Cardiac fibroblast (primary cell): ENCODE data around the gene HES5.

Experiments
- DNase-seq, 2 donors: peaks; one replicate each; pipeline versions ENCODE4 v3.0.0 to v3.0.0-alpha.2; 2010; ENCODE audit warnings: low read depth in 2 of 2
- H3K4me3 ChIP-seq, 2 donors: replicated peaks in 1 of 2; 1 replicate in 1 of 2; 2 replicates in 1 of 2; pipeline ENCODE4 v1.5.1; 2011; ENCODE audit warnings: low read depth in 2 of 2, low read length in 2 of 2, mild to moderate bottlenecking in 2 of 2, moderate library complexity in 1 of 2
- CTCF ChIP-seq: IDR thresholded peaks from one replicate; pipeline ENCODE4 v1.5.1; 2011; ENCODE audit warnings: low read depth, mild to moderate bottlenecking, low read length, inconsistent platforms

HES5 gene

GRCh38 chr1:2527556-2527860 lies 2.6 kb downstream of the HES5 start:
- no peak overlapping the region for H3K4me3 ChIP-seq
- no peak for TF ChIP-seq CTCF
- DNase-seq, result no peak

GRCh38 chr1:2526824-2527555 lies 3.1 kb downstream of the HES5 start:
- H3K4me3 ChIP-seq, result peak overlapping the region; percentile 2 to 62
- no peak for TF ChIP-seq CTCF
- DNase-seq, result peak; percentile 16 to 59

GRCh38 chr1:2525920-2526823 lies 3.9 kb downstream of the HES5 start, which contains the start of gene PANK4:
Gene PANK4 (minus strand): TSS chr1:2526596. CDS start chr1:2526587, 9 bp downstream.
- peak; percentile 93 to 95 for DNase-seq
- peak within 1 kb of the TSS; percentile 83 to 87 for H3K4me3 ChIP-seq
- TF ChIP-seq CTCF, result no peak

- no peak for DNase-seq
- no peak for TF ChIP-seq CTCF
- peak overlapping the region; percentile 83 to 87 for H3K4me3 ChIP-seq
These were observed 4.5 kb downstream of the HES5 start for GRCh38 chr1:2525572-2525919.

- TF ChIP-seq CTCF, result no peak
- H3K4me3 ChIP-seq, result no peak overlapping the region
- no peak for DNase-seq
These were observed 6.0 kb downstream of the HES5 start for GRCh38 chr1:2523891-2524609.

GRCh38 chr1:2523191-2523890 lies 6.7 kb downstream of the HES5 start:
- TF ChIP-seq CTCF, result no peak
- H3K4me3 ChIP-seq, result no peak overlapping the region
- no peak for DNase-seq
